H1 (cell line): Measurements from ENCODE around the gene ZNF70.

Experiments
- NRF1 ChIP-seq: IDR thresholded peaks from 2 replicates; pipeline ENCODE4 v1.6.1; 2011; ENCODE audit warnings: mild to moderate bottlenecking, low read depth, low read length, improper control_type of control experiment
- POLR2A ChIP-seq, 2 experiments: IDR thresholded peaks; 1 replicate in 1 of 2; 2 replicates in 1 of 2; pipeline ENCODE4 v1.6.1; 2011; ENCODE audit warnings: low read depth in 2 of 2, low read length in 2 of 2, mild to moderate bottlenecking in 2 of 2; ENCODE audit errors: control extremely low read depth in 1 of 2
- SP1 ChIP-seq: IDR thresholded peaks from 2 replicates; pipeline ENCODE4 v1.6.1; 2011; ENCODE audit warnings: low read depth, low read length
- SP4 ChIP-seq: IDR thresholded peaks from 2 replicates; pipeline ENCODE4 v1.6.1; 2012; ENCODE audit warnings: low read length, inconsistent platforms
- TF ChIP-seq, protein P1 (sequence below), 3 experiments: IDR thresholded peaks; 1 replicate in 2 of 3; 2 replicates in 1 of 3; pipeline versions ENCODE4 v1.5.1 to v1.6.1; 2011; ENCODE audit warnings: low read length in 3 of 3, mild to moderate bottlenecking in 3 of 3, inconsistent platforms in 2 of 3, low read depth in 1 of 3, moderate library complexity in 1 of 3; ENCODE audit not compliant: insufficient read depth in 1 of 3; ENCODE audit errors: control extremely low read depth in 1 of 3
- TF ChIP-seq, protein P2 (sequence below): IDR thresholded peaks from 2 replicates; pipeline ENCODE4 v1.6.1; 2011; ENCODE audit warnings: low read depth, mild to moderate bottlenecking, low read length; ENCODE audit not compliant: insufficient read depth

DNA sequence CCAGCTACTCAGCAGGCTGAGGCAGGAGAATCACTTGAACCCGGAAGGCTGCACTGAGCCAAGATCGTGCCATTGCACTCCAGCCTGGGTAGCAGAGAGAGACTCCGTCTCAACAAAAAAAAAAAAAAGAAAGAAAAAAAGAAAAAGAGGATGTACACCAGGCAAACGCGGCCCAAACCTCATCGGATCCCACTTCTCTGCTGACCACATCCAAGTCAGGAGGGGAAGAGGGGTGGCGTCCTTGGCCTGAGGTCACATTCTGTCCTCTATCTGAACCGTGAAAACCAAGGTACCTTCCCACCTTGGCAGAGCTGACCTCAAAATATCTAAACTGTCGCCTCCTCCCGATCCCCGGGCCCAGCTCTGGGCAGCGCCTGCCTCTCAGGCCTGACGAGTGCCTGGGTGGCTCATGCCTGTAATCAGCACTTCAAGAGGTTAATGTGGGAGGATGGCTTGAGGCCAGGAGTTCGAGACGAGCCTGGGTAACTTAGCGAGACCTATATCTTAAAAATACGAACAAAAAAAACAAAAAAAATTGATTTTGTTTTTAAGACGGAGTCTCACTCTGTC lies 35.0 kb downstream of the ZNF70 start:
- TF ChIP-seq POLR2A (IDR thresholded peaks at IDR 0.05; ENCODE audit: control extremely low read depth in 1 of 2, low read depth in 2 of 2, low read length in 2 of 2) (no peak), SP1 (no peak), NRF1 (no peak), SP4 (no peak)
- TF ChIP-seq, protein P1, sequence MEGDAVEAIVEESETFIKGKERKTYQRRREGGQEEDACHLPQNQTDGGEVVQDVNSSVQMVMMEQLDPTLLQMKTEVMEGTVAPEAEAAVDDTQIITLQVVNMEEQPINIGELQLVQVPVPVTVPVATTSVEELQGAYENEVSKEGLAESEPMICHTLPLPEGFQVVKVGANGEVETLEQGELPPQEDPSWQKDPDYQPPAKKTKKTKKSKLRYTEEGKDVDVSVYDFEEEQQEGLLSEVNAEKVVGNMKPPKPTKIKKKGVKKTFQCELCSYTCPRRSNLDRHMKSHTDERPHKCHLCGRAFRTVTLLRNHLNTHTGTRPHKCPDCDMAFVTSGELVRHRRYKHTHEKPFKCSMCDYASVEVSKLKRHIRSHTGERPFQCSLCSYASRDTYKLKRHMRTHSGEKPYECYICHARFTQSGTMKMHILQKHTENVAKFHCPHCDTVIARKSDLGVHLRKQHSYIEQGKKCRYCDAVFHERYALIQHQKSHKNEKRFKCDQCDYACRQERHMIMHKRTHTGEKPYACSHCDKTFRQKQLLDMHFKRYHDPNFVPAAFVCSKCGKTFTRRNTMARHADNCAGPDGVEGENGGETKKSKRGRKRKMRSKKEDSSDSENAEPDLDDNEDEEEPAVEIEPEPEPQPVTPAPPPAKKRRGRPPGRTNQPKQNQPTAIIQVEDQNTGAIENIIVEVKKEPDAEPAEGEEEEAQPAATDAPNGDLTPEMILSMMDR (IDR thresholded peaks at IDR 0.05; ENCODE audit: control extremely low read depth in 1 of 3, insufficient read depth in 1 of 3, low read depth in 1 of 3, low read length in 3 of 3): no peak
- TF ChIP-seq, protein P2, sequence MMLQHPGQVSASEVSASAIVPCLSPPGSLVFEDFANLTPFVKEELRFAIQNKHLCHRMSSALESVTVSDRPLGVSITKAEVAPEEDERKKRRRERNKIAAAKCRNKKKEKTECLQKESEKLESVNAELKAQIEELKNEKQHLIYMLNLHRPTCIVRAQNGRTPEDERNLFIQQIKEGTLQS: no peak
